ENCODE measurements around the gene ATP2B2. TPM values are rescaled to one million over a fixed set of nuclear protein-coding genes. Genes with fewer than 3 reads are reported as not detected.

The ATP2B2 gene
- total and polyA plus RNA-seq, 10 of the 15 experiments (the other 5 are each of a cell fraction or from before 2014, with no cell fraction given), result 0.04 TPM; not detected in 9

- in situ Hi-C loops (cut with MboI), result no loop called here
- CTCF ChIA-PET, result no interaction called here
These were observed 157.0 kb downstream of the ATP2B2 start for GRCh38 chr3:10348404-10348721.

More at GRCh38 chr3:10348404-10348721, 157.0 kb downstream of the ATP2B2 start:
- POLR2A ChIA-PET, result no interaction called here
- no peaks in the 10 kb centered on the region for H4K20me1 ChIP-seq (ENCODE audit: control insufficient read depth, insufficient read depth)
- SMC1A ChIA-PET (ENCODE audit: uncharacterized antibody, unreplicated experiment), result no interaction called here
- no peak overlapping the region for H3K4me3 ChIP-seq
- no peak for ATAC-seq
- H3K36me3 ChIP-seq (ENCODE audit: control insufficient read depth in 2 of 2, insufficient read depth in 2 of 2, low read length in 1 of 2), result no peaks in the 10 kb centered on the region
- H3K27ac ChIP-seq (ENCODE audit: control insufficient read depth, insufficient read depth), result no peak overlapping the region
- H2AFZ ChIP-seq (ENCODE audit: control insufficient read depth, low read depth, low read length), result no peak overlapping the region
- BruUV-seq (replicated peaks), result no TSS peak
- no peak overlapping the region for H3K9ac ChIP-seq (ENCODE audit: control insufficient read depth, insufficient read depth, low read length)
- H3K4me2 ChIP-seq (ENCODE audit: control insufficient read depth, insufficient read depth), result no peak overlapping the region
- no peaks in the 10 kb centered on the region for H3K79me2 ChIP-seq (ENCODE audit: control insufficient read depth, insufficient read depth, low read length)
- peaks cover 0 to under 1% of the 10 kb centered on the region in 2 experiments; a peak in 1 of 4 replicates for H3K27me3 ChIP-seq (replicated peaks in 1 of 2; ENCODE audit: control insufficient read depth in 2 of 2, insufficient read depth in 2 of 2, low read length in 1 of 2)
- no peak for TF ChIP-seq FOS (IDR thresholded peaks at IDR 0.05; ENCODE audit: borderline replicate concordance, extremely low read depth, insufficient read length)
- no peak for TF ChIP-seq DPF2 (IDR thresholded peaks at IDR 0.05)
- no peak for TF ChIP-seq PAX5 (IDR thresholded peaks at IDR 0.05; ENCODE audit: borderline replicate concordance, low read depth, low read length)
- no peak for TF ChIP-seq HSF1 (IDR thresholded peaks at IDR 0.05; ENCODE audit: low read depth, low read length)
- TF ChIP-seq, protein P1, sequence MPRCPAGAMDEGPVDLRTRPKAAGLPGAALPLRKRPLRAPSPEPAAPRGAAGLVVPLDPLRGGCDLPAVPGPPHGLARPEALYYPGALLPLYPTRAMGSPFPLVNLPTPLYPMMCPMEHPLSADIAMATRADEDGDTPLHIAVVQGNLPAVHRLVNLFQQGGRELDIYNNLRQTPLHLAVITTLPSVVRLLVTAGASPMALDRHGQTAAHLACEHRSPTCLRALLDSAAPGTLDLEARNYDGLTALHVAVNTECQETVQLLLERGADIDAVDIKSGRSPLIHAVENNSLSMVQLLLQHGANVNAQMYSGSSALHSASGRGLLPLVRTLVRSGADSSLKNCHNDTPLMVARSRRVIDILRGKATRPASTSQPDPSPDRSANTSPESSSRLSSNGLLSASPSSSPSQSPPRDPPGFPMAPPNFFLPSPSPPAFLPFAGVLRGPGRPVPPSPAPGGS (IDR thresholded peaks at IDR 0.05; ENCODE audit: borderline replicate concordance, insufficient read depth, low read depth, low read length, poor library complexity, severe bottlenecking), result no peak
- no peak for FAIRE-seq
- DNase-seq (ENCODE audit: low read depth, low spot score), result no peak
- no peaks in the 10 kb centered on the region for H3K9me3 ChIP-seq (replicated peaks; ENCODE audit: control insufficient read depth, insufficient read depth, low read length)
- no peaks in the 10 kb centered on the region for H3K4me1 ChIP-seq (ENCODE audit: control insufficient read depth, insufficient read depth, low read length)
- 0% methylated on average over 5 of the region's 5 CpGs for WGBS (ENCODE audit: insufficient coverage, insufficient replicate concordance, low lambda C conversion rate, missing lambda C conversion rate)
- RAD21 ChIA-PET (ENCODE audit: unreplicated experiment), result no interaction called here
- intact Hi-C loops (cut with micrococcal nuclease; ENCODE audit: unreplicated experiment), result no loop called here
